ENCODE results near the gene PRKCSH. TPM values are rescaled to one million over a fixed set of nuclear protein-coding genes. Genes with fewer than 3 reads are reported as not detected.

PRKCSH gene
- total RNA-seq, 2 donors from 2014 or later = 78.0 to 82.8 TPM

GRCh38 chr19:11485245-11485837 lies 49.9 kb downstream of the PRKCSH start:
- Histone ChIP-seq H3K27ac (no peak overlapping the region), H3K36me3 (peaks cover 7% of the 10 kb centered on the region), H3K4me3 (no peak overlapping the region), H3K27me3 (peaks cover 11 to 21% of the 10 kb centered on the region in 2 donors), H3K9me3 (no peaks in the 10 kb centered on the region), H3K4me1 (peaks cover 0 to 29% of the 10 kb centered on the region in 2 donors)
- TF ChIP-seq CTCF (IDR thresholded peaks at IDR 0.05) = no peak
- DNase-seq (ENCODE audit: low spot score) = no peak

- no peak for TF ChIP-seq CTCF (IDR thresholded peaks at IDR 0.05)
- Histone ChIP-seq H3K9me3 (no peaks in the 10 kb centered on the region), H3K4me3 (no peak overlapping the region), H3K27ac (no peak overlapping the region), H3K36me3 (peaks cover 7% of the 10 kb centered on the region), H3K4me1 (peaks cover 0 to 16% of the 10 kb centered on the region in 2 donors), H3K27me3 (peaks cover 11% of the 10 kb centered on the region in 2 donors)
- DNase-seq (ENCODE audit: low spot score) = no peak
These were observed 51.4 kb downstream of the PRKCSH start for GRCh38 chr19:11486661-11487503.

- Histone ChIP-seq H3K4me1 (no peaks in the 10 kb centered on the region), H3K36me3 (peaks cover 7% of the 10 kb centered on the region), H3K4me3 (no peak overlapping the region), H3K27ac (no peak overlapping the region), H3K9me3 (no peaks in the 10 kb centered on the region), H3K27me3 (no peaks in the 10 kb centered on the region)
- DNase-seq (ENCODE audit: low spot score) = no peak
- TF ChIP-seq CTCF (IDR thresholded peaks at IDR 0.05) = no peak
These were observed 53.9 kb downstream of the PRKCSH start for GRCh38 chr19:11489378-11489777.

- TF ChIP-seq CTCF (IDR thresholded peaks at IDR 0.05) = no peak
- no peak for DNase-seq (ENCODE audit: low spot score)
- Histone ChIP-seq H3K4me3 (no peak overlapping the region), H3K4me1 (no peaks in the 10 kb centered on the region), H3K27me3 (no peaks in the 10 kb centered on the region), H3K9me3 (no peaks in the 10 kb centered on the region), H3K27ac (no peak overlapping the region), H3K36me3 (peaks cover 12% of the 10 kb centered on the region)
These were observed 59.3 kb downstream of the PRKCSH start for GRCh38 chr19:11494634-11495285.

- H3K4me1 ChIP-seq = no peaks in the 10 kb centered on the region
- DNase-seq (ENCODE audit: low spot score) = no peak
- H3K27ac ChIP-seq = no peak overlapping the region
- H3K4me3 ChIP-seq = no peak overlapping the region
- H3K9me3 ChIP-seq = no peaks in the 10 kb centered on the region
- no peaks in the 10 kb centered on the region for H3K27me3 ChIP-seq
- H3K36me3 ChIP-seq = peaks cover 12% of the 10 kb centered on the region
- TF ChIP-seq CTCF (IDR thresholded peaks at IDR 0.05) = no peak
These were observed 60.0 kb downstream of the PRKCSH start for GRCh38 chr19:11495481-11495880.

Data from right atrium auricular region (tissue), 2 donors.